GM18507 (cell line): ENCODE data around the gene TRPM5.

Source experiments
- DNase-seq: peaks from one replicate; pipeline ENCODE4 v3.0.0; 2011; ENCODE audit warnings: low read depth; ENCODE audit not compliant: insufficient read length; ENCODE audit errors: extremely low spot score
- FAIRE-seq: peaks from 2 replicates; lab custom pipeline; 2011; peaks lifted over from hg19 to GRCh38; lab: Jason Lieb, UNC

TRPM5 gene

DNA sequence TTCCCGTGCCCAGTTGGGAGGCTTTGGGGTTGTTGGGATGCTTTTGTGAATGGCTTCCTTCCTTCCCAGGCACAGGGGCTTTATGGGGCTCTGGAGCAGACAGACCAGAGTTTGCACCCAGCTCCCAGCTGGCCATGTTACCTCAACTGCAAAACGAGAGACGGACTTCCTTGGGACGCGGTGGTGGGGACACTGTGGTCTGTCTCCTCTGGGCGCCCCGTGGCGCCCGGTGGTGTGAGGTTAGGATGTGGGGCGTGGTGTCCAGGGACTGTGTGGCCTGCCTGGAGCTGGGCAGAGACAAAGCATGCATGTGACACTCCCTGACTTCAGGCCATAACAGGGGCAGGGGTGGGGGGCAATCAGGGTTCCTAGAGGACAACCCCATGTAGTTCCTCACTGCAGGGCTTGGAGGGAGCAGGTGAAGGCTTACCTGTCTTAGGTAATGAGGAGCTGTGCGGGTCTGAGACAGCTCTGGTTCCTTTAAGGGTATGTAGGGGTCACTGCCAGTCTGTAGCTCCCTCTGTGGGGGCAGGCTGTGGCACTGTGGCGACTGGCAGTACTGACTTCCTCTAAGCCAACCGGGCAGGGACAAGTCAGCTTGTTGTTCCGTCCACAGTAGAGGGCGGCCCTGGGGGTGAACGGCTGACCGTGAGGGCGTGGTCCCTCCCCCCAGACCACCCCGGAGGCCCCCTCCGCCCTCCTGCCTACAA, 14.9 kb upstream of the TRPM5 start:
- FAIRE-seq (no peak), DNase-seq (no peak)

DNA sequence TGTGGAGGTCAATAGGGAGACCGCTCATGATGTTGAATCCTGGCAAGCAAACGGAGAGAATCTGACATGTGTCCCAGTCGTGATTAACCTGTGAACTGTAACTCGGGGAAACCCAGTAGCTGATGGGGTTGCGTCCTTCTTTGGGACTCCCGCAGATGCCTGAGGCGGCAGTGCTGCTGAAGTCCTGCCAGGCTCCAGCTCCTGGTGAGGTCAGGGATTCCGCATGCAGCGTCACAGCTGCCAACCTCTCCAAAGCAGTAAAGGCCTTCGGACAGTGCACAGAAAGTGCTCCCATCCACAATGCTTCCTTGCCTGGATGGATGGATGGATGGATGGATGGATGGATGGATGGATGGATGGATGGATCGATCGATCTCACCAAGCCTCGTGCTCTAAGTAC, 14.0 kb upstream of the TRPM5 start:
- no peak for FAIRE-seq
- DNase-seq, result no peak

DNA sequence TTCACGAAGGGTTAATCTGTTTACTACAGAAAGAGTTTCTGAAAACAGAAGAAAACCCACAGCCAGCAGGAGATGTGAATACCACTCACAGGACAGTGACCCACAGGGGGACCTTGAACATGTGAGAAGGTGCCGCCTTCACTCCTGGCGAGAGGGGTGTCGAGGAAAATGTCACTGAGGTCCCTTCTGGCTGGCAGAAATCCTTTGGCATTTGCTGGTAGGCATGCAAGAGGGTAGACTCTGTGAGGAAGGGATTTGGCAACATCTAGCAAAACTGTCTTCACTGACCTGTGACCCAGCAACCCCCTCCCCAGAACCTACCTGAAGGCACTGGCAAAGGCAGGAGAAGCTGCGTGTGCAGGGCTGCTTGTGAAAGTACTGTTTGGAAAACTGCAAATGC, 9.1 kb upstream of the TRPM5 start:
- DNase-seq (no peak), FAIRE-seq (no peak)

DNA sequence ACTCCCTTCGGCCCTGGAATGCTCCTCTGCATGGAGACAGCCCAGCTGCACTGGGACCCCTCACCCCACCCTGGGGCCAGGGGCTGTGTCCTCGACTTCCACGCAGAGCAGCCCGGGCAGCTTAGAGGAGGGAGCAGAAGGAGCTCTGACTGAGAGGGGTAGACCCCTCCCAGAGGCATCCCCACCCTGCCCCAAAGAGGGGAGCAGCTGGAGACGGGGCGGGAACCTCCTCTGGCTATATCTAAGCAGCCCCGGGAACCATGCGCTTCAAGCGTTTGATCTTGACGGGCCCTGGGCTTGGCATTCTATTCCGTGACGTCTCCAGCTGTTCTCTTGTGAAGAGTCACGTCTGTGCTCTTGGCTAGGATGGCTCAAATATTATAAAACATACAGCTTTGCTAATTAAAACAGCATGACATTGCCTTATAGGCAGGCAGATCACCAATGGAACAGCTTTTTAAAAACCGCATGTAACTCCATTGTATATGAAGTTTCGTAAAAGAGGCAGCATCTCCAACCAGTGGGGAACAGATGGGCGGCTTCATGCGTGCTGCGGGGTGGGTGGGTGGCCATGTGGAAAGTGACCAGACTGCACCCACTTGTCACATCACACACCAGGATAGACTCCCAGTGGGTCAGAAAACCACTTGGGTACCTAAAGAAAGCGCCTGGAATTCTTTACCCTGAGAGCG, 8.2 kb upstream of the TRPM5 start:
- FAIRE-seq (no peak), DNase-seq (no peak)

DNA sequence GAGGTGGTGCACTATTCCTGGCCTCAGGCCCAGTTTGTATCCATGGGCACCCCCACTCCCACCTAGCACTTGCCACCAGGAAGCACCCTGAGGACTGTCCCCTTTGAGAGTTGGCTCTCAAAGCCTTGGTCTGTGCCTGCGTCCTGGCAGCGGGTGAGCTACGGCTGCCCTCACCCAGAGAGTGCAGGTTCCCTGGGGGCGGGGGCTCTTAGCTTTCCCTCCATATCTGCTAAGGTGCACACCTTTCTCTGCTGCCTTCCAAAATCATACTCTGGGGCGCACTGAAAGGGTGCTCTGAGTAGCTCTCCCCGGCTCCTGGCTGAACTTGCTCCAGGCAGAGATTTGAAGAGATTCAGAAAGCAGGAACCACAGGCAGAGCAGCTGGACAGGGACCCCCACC, 7.6 kb upstream of the TRPM5 start:
- no peak for DNase-seq
- FAIRE-seq, result no peak

DNA sequence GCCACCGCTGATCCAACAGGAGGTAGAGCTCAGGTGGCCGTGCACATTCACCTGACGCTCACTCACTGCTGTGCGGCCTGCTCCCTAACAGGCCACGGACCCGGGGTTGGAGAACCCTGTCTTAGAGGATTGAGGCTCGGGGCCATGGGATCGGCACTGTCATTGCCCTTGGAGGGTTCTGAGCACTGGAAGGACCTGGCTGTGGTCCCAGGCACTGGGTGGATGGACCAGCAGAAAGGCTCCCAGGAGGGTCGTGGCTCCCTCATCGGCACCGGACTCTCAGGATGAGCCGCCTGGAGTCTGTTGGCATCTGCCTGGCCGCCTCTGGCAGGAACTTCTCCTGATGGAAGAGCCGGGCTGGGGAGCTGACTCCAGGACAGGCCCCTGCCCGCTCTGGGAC, 7.0 kb upstream of the TRPM5 start:
- DNase-seq (no peak), FAIRE-seq (no peak)

DNA sequence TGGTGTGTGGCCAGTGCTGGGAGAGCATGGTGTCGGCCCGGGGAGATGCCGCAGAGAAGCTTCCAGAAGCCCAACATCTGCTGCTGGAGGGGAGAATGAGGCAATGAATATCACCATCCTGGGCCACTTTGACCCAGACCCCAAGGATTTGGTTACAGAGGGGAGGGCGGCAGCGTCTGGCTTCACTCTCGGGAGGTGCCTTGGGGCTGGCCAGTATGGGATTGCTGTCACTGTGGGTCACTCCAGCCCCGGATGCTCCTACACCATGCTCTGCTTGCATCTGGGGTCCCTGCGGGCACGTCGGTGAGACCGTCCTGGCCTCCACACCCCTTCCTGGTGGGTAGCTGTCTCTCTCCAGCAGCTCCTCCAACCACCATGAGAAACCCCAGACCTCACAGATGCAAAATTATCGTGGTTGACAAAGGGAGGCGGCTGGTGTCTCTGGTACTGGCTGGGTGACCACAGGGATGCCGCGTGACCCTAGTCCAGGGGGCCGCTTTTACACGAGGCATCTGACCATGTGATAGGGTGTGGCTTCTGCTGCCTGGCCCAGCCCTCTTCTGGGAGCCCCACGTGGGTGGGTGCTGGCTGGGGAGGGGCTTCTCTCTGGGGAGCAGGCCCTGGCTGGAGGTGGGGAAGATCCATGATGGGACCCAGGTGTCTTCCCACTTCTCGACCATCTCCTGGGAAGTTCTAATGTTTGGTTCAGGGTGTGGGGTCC, 6.2 kb upstream of the TRPM5 start:
- DNase-seq (no peak), FAIRE-seq (no peak)

DNA sequence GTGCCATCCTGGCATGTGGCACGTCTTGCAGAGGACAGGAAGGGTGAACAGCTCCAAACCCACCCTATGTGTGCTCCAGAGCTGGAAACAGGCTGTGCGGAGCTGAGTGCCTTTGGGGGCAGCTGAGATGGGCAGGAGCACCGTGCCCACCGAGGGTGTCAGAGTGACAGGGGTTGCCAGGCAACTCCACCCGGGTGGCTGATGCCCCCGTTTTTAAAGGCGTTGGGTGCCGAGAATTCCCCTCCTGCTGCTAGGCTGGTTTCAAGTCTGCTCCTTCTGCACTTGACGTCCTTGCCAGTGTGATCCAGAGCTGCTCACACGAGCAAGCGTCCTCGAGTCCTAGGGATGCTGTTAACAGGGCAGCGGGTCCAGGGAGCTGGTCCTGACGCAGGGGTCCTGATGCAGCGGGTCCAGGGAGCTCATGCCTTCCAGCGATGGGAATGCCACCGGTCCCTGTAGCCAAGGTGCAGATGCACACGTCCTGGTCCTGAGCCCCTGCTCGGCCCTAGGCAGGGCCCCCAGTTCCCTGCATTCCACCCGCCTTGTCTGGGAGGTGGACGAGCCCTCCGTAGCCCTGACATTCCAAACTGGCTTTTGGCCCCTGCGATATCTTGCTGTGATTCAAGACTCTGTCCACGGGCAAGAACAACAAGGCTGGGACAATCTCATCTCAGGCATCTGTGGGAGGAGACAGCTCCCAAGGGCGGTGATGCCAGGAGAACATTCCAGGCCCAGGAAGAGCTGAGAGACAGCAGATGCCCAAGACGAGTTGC, 5.4 kb upstream of the TRPM5 start:
- FAIRE-seq, result no peak
- no peak for DNase-seq

DNA sequence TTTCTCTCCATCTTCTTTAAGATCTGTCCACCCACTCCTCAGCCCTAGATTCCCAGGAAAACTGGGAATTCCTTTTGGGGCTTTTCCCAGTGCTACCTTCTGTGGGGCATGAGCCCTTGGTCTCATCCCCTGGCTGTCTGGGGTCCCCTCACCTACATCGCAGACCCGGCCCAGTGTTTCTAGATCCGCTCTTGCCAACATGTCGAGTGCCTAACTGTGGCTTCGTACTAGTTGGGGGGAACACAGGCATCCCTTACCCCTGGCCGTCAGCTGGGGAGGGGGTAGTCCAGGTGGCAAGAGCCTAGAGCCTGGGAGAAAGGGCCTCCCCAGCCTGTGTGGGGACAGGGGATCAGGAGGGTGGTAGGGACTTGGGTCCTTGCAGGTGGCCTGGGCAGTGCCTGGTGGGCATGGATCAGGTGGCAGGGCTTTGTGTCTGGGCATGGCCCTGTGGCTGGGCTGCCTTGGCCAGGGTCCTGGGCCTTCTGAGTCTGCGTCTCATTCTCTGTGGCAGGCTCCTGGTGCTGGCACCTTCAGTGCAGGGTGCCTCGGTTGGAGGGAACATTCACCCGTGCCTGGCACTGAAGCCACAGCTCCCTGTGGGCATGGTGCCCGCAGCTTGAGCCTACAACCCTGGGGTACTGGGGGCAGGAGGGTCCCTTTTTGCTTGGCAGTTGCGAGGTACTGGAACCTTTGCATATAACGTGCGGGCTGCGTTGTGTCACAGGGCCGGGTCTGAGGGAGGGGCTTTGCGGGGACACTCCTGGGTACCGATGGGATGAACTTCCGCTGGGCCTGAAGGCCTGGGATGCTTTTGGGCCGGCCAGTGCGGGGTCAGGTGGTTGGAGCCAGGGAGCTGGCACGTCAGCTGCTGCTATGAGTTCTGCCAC, 4.6 kb upstream of the TRPM5 start:
- DNase-seq, result no peak
- FAIRE-seq, result no peak

DNA sequence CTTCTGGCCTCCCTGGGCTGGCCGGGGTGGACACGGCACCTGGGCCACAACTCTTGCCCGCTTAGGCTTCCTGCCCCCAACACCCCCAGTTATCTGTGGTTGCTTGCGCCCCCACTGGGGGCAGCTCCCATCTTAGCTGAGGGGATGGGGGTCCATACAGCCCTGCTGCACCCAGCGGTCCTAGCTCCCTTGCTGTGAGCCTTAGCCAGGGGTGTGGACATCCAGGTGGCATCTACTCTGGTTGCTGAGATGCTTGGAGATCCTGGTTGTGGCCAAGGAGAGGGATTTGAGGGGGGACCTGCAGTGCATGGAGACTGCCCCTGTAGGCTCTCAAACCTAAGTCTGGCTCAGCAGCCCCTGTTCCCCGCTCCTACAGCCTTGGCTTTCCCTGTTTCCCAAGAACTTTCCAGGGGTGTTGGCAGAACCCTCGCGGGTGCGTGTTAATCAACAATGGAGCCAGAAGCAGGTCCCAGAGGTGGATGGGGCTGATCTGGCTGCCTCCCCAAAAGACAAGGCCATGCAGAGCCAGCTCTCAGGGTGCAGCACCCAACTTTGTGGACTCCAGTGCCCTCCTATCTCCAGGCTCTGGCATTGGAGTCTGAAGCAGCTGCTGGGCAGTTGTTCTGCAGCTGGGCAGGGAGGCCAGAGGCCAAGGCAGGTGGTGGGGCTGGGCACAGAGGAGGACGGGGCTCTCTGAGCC, 3.8 kb upstream of the TRPM5 start:
- FAIRE-seq, result no peak
- DNase-seq, result no peak

DNA sequence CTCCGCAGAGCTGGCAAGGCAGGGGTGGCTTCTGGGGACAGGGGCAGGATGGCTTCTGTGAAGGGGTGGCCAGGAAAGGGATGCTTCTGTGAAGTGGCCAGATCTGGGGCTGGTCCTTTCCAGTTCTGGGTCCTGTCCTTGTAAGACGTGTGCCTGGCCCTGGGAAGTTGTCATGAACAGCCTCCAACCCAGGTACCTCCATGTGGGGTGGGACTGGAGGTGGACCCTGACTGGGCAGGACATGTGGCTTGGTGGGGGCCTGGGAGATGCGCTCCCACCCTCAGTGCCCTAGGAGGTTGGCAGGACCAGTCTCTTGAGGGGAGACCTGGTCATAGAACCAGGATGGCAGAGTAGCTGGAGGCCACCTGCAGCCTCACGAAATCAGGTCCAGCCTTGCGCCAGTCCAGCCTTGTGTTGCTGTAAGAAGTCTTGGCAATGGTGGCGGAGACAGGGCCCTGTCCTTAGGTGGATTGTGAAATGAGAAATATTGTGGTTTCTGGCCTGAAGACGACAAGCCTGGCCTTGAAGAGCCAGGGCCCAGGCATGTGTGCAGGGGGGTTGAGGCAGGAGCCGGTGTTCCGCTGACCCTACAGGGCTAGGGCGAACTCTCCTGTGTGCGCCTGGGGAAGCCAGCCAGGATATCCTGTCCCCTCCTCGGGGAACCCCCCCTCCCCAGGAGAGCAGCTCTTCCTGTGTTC, 3.1 kb upstream of the TRPM5 start:
- no peak for DNase-seq
- no peak for FAIRE-seq

DNA sequence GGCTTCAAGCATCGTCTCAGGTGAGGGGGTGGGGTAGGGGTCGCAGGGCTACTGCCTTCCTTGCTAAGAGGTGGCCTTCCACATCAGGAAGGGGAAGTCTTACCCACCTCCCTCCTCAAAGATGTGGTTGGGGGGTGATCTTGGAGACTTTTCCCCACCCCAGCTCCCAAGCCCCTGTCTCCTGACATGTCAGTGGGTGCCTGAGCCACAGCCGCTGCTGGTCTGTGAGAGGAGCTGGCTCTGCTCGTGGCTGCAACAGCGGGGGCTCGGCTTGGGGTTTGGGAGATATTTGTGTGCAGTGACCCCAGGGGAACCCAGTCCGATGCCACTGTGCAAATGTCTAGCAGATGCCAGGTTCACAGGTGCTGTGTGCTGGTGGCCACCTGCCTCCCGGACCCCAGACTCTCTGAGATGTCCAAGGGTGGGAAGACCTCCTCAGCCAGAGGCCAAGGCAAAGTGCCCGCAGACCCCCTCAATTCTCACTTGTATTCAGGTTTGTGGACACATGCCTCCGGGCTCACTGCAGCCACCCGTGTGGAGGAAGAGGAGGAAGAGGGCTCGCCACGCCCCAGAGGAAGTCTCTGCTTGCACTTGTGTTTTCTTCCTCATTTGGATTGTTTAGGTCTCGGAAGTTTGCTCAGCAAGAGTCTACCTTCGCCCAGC, 2.4 kb upstream of the TRPM5 start:
- no peak for DNase-seq
- peak; percentile 21 for FAIRE-seq

DNA sequence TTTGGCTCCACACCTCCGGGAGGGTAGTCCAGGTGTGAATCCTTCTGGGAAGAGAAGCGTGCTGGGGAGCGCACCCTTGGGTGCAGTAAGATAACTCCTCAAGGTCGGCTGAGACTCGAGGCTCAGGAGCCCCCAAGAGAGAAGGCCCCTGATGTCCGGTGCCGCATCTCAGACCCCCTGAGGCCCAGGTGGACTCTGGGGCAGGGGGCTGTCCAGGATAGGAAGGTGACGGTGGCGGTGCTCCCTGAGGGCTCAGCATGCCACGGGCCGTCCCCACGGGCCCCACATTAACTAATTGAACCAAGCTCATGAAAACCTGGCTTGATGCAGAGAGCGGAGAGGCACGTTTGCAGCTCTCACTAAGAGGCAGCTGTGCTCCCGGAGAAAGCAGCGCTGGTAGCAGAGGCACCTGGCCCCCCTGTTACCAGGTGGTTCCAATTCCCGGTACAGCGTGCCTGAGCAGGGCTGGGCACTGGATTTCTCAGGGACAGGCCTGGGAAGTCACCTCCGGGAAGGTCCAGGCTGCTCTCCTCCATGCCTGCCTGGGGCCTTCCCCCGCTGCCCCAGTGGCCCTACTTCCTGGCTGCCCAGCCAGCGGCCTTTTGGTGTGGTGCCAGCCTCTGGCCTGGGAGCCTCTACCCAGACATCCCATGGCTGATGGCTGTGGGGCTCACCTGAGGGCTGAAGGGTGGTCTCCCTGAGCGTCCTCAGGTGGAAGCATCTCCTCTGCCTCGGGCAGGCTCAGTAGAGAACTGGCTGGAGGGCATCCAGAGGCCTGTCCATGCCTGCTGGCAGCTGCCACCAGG, 1.6 kb upstream of the TRPM5 start:
- FAIRE-seq (no peak), DNase-seq (no peak)

DNA sequence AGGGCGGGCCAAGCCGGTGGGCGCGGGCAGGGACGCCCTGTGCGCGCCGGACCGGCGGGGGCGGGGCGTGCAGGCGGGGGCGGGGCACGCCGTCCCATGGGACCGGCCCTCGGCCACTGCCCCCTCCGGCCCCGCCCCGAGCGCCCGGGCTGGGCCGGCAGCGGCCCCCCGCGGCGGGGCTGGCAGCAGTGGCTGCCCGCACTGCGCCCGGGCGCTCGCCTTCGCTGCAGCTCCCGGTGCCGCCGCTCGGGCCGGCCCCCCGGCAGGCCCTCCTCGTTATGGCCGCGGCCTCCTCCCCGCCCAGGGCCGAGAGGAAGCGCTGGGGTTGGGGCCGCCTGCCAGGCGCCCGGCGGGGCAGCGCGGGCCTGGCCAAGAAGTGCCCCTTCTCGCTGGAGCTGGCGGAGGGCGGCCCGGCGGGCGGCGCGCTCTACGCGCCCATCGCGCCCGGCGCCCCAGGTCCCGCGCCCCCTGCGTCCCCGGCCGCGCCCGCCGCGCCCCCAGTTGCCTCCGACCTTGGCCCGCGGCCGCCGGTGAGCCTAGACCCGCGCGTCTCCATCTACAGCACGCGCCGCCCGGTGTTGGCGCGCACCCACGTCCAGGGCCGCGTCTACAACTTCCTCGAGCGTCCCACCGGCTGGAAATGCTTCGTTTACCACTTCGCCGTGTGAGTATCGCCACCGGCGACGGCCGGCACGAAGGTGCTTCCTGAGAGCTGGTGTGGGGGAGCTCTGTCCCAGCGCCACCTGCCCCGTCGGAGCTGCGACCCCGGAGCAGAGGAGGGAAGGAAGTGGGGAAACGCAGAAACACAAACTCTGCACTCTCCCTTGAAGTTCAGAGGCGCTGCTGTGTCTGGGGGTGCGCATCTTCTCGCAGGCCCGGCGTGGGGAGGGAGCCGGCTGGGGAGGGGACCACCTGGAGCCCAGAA, 769 bp upstream of the TRPM5 start, which contains the start of gene KCNQ1:
TSS of gene KCNQ1 (plus strand) at position 188 of the 925 bp plus-strand sequence. CDS start at position 279, 91 bp downstream.
- FAIRE-seq, result no peak

DNA sequence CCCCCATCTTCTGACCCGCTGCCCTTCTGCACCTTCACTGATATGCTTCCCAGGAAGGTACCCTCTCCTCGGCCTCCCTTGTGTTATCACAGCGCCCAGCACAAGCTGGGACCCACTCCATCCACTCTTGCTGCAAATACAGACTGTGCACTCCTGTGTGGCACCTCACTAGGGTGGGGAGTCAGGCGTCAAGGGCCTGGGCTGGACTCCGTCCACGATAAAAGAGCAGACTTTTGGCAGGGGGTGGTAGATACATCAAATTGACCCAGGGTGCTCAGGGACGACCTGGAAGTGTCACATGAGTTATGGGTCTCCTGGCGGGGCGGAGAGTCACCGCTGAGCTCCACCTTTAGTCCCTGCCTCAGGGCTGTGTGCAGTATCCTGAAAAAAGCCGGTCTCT, 908 bp downstream of the TRPM5 start:
- FAIRE-seq (no peak), DNase-seq (no peak)

More for the DNA sequence above, 769 bp upstream of the TRPM5 start, which contains the start of gene KCNQ1:
- DNase-seq, result peak; percentile 54

DNA sequence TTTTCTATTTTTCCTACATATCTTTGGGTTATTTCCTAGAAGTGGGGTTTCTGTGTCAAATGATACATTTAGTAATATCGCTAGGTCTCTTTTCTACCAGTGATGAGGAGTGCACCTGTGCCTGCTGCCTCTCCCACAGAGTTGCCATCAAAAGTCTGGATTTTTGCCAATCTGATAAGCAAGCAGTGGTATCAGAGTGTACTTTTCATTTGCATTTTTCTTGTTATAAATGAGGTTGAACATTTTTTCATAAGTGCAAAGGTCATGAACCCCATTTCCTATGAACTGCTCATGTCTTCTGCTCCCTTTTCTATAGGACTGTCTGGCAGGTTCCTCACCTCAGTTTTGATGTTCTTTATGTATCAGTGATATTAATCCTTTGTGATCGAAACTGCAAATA, 1.7 kb downstream of the TRPM5 start:
- no peak for FAIRE-seq
- DNase-seq, result no peak
